NOMO-1 treated with DMSO at 0.1 percent for 48 hours (cell line): ENCODE results near the gene AQP5.

Experiments
- DNase-seq: peaks from one replicate; lab custom pipeline; 2025; ENCODE audit not compliant: unreplicated experiment; lab: John Stamatoyannopoulos, UW

AQP5 gene

GRCh38 chr12:49961111-49961922 is at the start of gene AQP5:
AQP5 (plus strand) TSS chr12:49961872; CDS start chr12:49962018, 146 bp downstream.
- no peak for DNase-seq

- DNase-seq, result no peak
Observed at GRCh38 chr12:49912345-49913255, 49.1 kb upstream of the AQP5 start.

- no peak for DNase-seq
Observed at GRCh38 chr12:49916129-49916919, 45.3 kb upstream of the AQP5 start.

- DNase-seq, result no peak
Observed at GRCh38 chr12:49917166-49917787, 44.4 kb upstream of the AQP5 start.

- DNase-seq, result no peak
Observed at GRCh38 chr12:49917788-49918173, 43.9 kb upstream of the AQP5 start.

- DNase-seq, result no peak
Observed at GRCh38 chr12:49920241-49920914, 41.3 kb upstream of the AQP5 start.

GRCh38 chr12:49920915-49921286 is 40.8 kb upstream of the AQP5 start:
- no peak for DNase-seq

- DNase-seq, result no peak
Observed at GRCh38 chr12:49921299-49921698, 40.4 kb upstream of the AQP5 start.

- no peak for DNase-seq
Observed at GRCh38 chr12:49921936-49922335, 39.7 kb upstream of the AQP5 start.

- DNase-seq, result no peak
Observed at GRCh38 chr12:49922349-49923034, 39.2 kb upstream of the AQP5 start.

GRCh38 chr12:49923035-49923644 is 38.5 kb upstream of the AQP5 start:
- DNase-seq, result no peak

- no peak for DNase-seq
Observed at GRCh38 chr12:49923880-49924556, 37.7 kb upstream of the AQP5 start.

GRCh38 chr12:49924628-49925246 is 36.9 kb upstream of the AQP5 start:
- DNase-seq, result no peak

- DNase-seq, result no peak
Observed at GRCh38 chr12:49925433-49926204, 36.1 kb upstream of the AQP5 start.

- DNase-seq, result no peak
Observed at GRCh38 chr12:49928471-49928870, 33.2 kb upstream of the AQP5 start.

GRCh38 chr12:49929581-49929980 is 32.1 kb upstream of the AQP5 start:
- DNase-seq, result no peak

- no peak for DNase-seq
Observed at GRCh38 chr12:49930515-49931288, 31.0 kb upstream of the AQP5 start.
